SK-N-MC (cell line): ENCODE data around the gene NBPF4.

Source experiments
- EZH2 ChIP-seq: fragments of 200-600 bp; sonication (generic); IDR thresholded peaks from one replicate; pipeline ENCODE4 v1.6.1; 2017; ENCODE audit warnings: antibody characterized with exemption
- FOXP2 ChIP-seq: optimal IDR thresholded peaks from 2 replicates; pipeline ENCODE3; 2011; ENCODE audit warnings: mild to moderate bottlenecking, moderate library complexity; ENCODE audit not compliant: insufficient read depth; ENCODE audit errors: extremely low read length, control extremely low read depth
- POLR2AphosphoS5 ChIP-seq: IDR thresholded peaks from 2 replicates; pipeline ENCODE4 v1.6.1; 2012; ENCODE audit warnings: mild to moderate bottlenecking, low read depth, low read length, borderline replicate concordance

DNA sequence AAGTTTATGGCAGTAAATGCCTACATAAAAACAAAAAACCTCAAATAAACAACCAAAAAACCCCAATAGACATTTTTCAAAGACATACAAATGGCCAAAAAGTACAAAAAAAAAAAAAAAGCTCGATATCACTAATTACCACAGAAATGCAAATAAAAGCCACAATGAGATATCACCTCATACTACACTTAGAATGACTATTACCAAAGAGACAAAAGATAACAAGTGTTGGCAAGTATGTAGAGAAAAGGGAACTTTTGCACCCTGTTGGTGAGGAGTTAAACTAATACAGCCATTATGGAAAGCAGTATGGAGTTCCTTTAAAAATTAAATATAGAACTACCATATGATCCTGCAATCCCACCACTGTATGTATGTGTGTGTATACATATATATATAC, 64.9 kb downstream of the NBPF4 start:
- TF ChIP-seq EZH2 (no peak), POLR2AphosphoS5 (no peak), FOXP2 (no peak)
